Epithelial cell of esophagus (primary cell): ENCODE results near the gene C16orf89.

Experiments
- DNase-seq: peaks from one replicate; pipeline ENCODE4 v3.0.0; 2010; ENCODE audit warnings: low read depth
- H3K4me3 ChIP-seq: 2 replicates; pipeline ENCODE4 v1.5.1; 2011; ENCODE audit warnings: mild to moderate bottlenecking, low read length, control low read depth
- CTCF ChIP-seq: IDR thresholded peaks from 2 replicates; pipeline ENCODE4 v1.5.1; 2011; ENCODE audit warnings: low read depth, mild to moderate bottlenecking, low read length, control low read depth, inconsistent platforms; ENCODE audit not compliant: insufficient read depth; ENCODE audit errors: missing control alignments

C16orf89 gene

GRCh38 chr16:5030251-5030870 is 35.4 kb downstream of the C16orf89 start:
- H3K4me3 ChIP-seq, result no peak overlapping the region
- no peak for DNase-seq
- TF ChIP-seq CTCF, result no peak

GRCh38 chr16:5028950-5029475 is 36.7 kb downstream of the C16orf89 start:
- TF ChIP-seq CTCF, result no peak
- no peak overlapping the region for H3K4me3 ChIP-seq
- no peak for DNase-seq

GRCh38 chr16:5027575-5028235 is 38.1 kb downstream of the C16orf89 start:
- DNase-seq, result no peak
- TF ChIP-seq CTCF, result no peak
- no peak overlapping the region for H3K4me3 ChIP-seq

- H3K4me3 ChIP-seq, result no peak overlapping the region
- no peak for TF ChIP-seq CTCF
- no peak for DNase-seq
Observed at GRCh38 chr16:5027086-5027485, 38.7 kb downstream of the C16orf89 start.

- TF ChIP-seq CTCF, result no peak
- no peak for DNase-seq
- no peak overlapping the region for H3K4me3 ChIP-seq
Observed at GRCh38 chr16:5026664-5027063, 39.1 kb downstream of the C16orf89 start.

GRCh38 chr16:5025171-5025632 is 40.6 kb downstream of the C16orf89 start:
- DNase-seq, result no peak
- TF ChIP-seq CTCF, result no peak
- no peak overlapping the region for H3K4me3 ChIP-seq
